RPMI7951 (cell line): ENCODE data around the gene ASIC4. TPM values are rescaled to one million over a fixed set of nuclear protein-coding genes. Genes with fewer than 3 reads are reported as not detected.
A peak's percentile ranks its signal among the peaks of the same experiment; 100 is the strongest.

Experiments
- DNase-seq: peaks from one replicate; pipeline ENCODE4 v3.0.0-alpha.2; 2012; ENCODE audit warnings: low read depth
- total RNA-seq: library from RNA; depleted of rRNA; stranded (reverse); fragments of >200 nt; shearing (Covaris generic); gene quantifications from 2 replicates; pipeline ENCODE4 v1.2.3, GENCODE V29; 2014

The ASIC4 gene
- total RNA-seq, 1 experiment from 2014 or later = not detected

GRCh38 chr2:219497495-219498279 lies 16.6 kb upstream of the ASIC4 start:
- peak; percentile 92 for DNase-seq

- DNase-seq = peak; percentile 99
Observed at GRCh38 chr2:219498280-219499057, 15.8 kb upstream of the ASIC4 start, which contains the start of gene GMPPA. Gene GMPPA (plus strand): TSS chr2:219498891. CDS start chr2:219499976, 1,085 bp downstream.

DNA sequence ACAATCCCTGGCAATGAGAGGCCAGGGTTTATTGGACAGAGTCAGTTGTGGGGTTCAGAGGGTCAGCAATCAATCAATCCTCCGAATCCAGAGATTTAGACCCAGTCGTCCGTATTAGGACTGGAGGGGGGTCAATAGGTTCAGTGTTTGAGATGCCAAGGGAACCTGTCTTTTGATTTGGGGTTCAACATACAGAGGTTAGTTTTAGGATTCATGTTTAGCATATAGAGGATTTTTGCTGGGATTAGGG lies 15.3 kb upstream of the ASIC4 start:
- DNase-seq = no peak

- no peak for DNase-seq
Observed at GRCh38 chr2:219499555-219499954, 14.7 kb upstream of the ASIC4 start.

DNA sequence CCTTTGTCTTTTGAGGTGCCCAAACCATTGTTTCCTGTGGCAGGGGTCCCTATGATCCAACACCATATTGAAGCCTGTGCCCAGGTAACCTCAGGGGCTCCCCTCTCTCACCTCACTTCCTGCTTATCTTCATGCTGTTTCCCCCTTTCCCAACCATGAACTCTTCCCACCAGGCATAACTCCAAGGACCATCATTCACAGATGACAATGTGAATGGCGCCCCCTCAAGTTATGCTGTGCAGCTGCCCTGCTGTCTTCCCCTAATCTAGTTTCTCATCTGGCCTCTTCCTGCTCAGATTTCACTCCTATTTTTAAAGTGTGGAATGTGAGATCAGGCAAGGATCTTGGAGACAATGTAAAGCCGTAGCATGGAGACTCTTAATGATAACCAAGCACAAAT lies 14.1 kb upstream of the ASIC4 start:
- DNase-seq = peak; percentile 63

GRCh38 chr2:219501849-219502248 lies 12.4 kb upstream of the ASIC4 start:
- no peak for DNase-seq

GRCh38 chr2:219502618-219503017 lies 11.7 kb upstream of the ASIC4 start:
- no peak for DNase-seq

DNA sequence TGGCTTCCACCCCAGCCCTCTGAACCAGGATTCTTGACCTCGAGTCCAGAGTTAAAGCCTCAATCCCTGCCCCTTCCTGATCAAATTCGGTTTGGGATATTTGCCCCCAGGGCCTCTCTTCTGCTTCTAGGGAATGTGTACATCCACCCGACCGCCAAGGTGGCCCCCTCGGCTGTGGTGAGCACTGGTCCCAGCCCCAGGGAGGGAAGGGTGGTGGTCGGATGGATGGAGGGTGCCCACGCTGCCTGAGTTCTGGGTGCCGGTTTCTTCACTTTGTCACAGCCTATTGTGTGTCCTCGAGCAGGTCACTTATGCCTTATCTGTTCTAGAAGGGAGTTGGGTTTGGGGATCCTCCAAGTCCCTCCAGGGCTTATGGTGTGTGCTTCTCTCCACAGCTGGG lies 8.7 kb upstream of the ASIC4 start:
- DNase-seq = no peak

GRCh38 chr2:219506153-219506801 lies 8.0 kb upstream of the ASIC4 start:
- DNase-seq = no peak

GRCh38 chr2:219506802-219507526 lies 7.3 kb upstream of the ASIC4 start:
- DNase-seq = no peak

DNA sequence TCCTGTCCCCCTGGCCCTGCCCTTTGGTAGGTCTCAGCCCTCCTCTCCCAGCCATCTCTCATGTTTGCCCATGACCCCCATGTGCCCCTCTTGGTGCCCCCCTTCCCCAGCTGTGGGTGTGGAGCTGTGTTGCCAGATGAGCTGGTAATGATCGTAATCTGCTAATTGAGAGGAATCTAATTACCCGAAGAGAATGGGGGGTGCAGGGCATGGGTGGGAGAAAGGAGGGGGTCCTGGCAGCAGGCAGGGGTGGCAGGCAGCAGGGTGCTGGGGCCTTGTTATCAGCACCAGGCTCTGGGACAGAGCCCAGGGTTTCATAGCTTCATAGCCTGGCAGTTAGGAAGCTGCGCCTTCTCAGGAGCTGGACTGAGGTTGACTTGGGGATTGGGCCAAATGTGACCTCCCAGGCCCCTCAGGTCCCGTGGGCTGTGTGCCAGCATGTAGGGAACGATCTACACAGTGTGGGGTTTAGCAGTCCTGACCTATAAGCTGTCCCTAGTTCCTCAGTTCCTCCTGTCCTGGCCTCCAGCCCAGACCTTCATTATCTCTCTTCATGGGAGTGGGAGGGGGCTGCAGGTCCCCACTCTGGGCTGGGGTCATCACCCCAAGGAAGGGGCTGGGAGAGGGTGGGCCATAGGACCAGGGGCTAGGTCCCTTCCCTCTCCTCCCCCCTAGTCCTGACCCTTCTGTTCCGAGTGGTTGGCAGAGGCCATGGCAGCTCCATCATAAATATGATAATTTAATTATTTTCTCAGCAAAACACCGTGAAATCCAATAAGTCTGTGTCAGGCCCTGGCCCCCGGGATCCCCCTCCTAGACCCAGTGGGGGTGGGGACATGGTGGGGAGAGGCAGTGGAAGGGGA lies 6.5 kb upstream of the ASIC4 start:
- no peak for DNase-seq

- no peak for DNase-seq
Observed at GRCh38 chr2:219508444-219508734, 5.9 kb upstream of the ASIC4 start.

DNA sequence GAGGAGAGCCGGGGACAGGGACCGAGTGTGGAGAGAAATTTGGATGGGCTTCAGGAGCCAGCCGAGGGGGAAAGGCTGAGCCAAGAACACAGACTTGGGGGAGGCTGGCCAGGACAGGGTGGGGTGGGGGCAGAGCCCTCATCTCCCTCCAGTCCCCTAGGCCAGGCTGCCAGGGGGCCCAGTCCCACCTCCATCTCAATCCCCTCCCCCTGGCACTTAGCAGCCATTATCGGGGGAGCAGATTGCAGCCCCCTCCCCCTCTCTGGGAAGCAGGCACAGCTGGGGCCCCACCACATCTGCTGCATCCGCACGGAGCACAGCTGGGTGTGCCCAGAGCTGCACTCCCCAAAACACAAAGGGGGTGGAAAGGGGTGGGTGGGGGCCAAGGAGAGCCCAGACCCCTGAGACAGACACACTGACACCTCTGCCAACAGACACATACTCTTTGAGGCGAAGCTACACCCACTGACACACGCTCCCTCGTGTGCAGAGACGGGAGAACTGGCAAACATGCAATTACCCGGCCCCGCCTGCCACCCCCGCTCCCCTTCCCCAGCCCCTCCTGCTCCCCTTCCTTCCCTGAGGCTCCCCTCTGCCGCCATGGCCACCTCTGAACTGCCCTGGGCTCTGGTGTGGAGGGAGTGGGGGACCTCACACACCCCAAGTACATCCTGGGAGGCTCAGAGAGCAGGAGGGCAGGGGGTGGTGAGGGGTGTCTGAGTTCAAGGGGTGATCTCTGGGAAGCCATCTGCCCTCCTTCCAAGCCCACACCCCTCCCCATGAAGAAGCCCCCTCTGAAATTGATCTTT lies 5.1 kb upstream of the ASIC4 start:
- DNase-seq = no peak

DNA sequence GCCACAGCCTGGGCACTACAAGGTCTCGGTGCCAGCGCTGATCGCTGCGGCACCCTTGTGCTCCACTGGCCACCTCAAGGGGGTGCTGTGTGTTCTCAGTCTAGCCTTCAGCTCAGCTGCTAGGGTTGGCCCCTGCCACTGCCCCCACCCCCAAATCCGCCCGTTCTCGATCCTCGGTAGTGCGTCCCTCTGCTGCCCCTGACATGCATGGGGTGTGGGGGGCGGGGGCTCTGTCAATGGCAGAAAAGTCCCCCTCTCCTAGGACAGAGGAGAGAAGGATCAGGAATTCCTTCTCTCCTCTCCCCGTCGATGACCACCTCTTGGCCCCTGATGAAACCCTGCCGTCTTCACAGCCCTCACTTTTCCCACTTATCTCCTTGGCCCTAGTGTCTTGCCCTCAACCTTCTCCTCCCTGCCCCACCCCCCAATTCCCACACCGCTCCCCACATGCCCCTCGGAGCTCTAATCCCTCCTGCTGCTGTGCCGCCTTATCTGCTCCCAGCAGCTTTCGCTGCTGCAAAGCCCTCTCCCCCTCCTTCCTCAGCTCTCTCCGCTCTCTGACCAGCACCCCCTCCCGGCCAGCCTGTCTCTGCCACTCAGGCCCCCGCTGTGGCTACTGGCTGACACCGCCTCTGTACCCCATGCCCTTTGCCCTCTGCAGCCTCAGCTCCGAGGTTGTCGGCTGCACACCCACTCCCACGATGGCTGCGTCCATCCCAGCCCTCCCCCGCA lies 4.3 kb upstream of the ASIC4 start:
- DNase-seq = peak; percentile 46

DNA sequence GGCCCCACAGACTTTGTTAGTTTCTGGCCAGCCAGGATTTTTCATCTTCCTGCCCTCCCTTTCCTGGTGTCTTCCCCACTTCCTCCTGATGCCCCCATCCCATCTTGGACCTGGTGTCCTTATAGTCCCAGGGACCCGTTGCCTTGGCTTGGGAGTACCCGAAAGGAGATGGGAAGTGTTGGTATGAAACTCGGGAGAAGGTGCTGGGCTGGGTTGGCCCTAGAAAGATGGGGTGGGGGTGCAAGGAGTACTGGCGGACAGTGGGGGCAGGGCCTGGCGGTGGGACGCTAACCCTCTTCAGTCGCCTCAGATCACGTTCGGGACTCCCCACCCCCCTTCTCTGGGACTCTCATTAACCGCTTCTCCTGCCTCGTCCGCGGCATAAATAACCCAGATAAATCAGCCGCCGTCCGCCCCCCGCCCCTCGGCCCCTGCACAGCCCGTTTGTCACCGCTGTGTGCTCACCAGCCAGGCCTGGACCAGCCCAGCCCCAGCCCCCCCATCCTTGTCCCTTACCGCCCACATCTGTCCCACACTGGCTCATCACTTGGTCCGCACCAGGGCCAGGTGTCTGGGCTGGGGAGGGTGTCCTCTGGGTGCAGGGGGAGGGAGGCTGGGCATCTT lies 3.7 kb upstream of the ASIC4 start:
- DNase-seq = no peak

GRCh38 chr2:219511547-219512325 lies 2.5 kb upstream of the ASIC4 start:
- DNase-seq = no peak

GRCh38 chr2:219512524-219513216 lies 1.6 kb upstream of the ASIC4 start:
- no peak for DNase-seq

DNA sequence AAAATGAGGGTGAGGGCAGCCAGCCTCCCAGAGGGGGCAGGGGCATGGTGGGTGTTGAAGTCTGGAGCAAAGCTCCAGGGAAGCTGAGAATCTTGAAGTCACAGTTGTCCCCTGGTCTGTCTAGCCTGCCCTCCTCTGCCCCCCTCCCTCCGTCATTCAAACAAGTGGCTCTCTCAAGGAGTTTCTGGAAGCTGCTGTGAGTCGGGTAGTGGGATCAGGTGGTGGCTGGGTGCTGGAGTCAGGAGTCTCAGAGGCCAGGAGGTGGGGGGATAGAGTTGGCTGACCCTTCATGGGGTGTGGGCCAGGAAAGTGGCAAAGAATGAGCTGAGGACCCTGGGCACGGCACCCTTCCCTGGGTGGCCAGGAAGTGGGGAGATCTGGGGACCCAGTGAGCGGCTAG lies 495 bp upstream of the ASIC4 start:
- DNase-seq = no peak
